Spinal cord (tissue), 10 donors: ENCODE results near the gene SERPINA7. TPM values are rescaled to one million over a fixed set of nuclear protein-coding genes. Genes with fewer than 3 reads are reported as not detected.
A peak's percentile ranks its signal among the peaks of the same experiment; 100 is the strongest.

Experiments
- DNase-seq, 6 donors: peaks; one replicate each; pipeline versions ENCODE4 v3.0.0 to v3.0.0-alpha.2; 2013 to 2015; ENCODE audit warnings: low spot score in 6 of 6, low read depth in 4 of 6
- H3K27ac ChIP-seq: one replicate; pipeline ENCODE4 v1.5.1; 2013; ENCODE audit warnings: low read depth, low read length, control low read depth
- H3K27me3 ChIP-seq: one replicate; pipeline ENCODE4 v1.6.1; 2013; ENCODE audit warnings: low read length; ENCODE audit not compliant: control insufficient read depth, insufficient read depth
- H3K36me3 ChIP-seq: one replicate; pipeline ENCODE4 v1.6.1; 2013; ENCODE audit warnings: low read length; ENCODE audit not compliant: control insufficient read depth, insufficient read depth
- H3K4me1 ChIP-seq: one replicate; pipeline ENCODE4 v1.6.1; 2013; ENCODE audit warnings: low read length; ENCODE audit not compliant: control insufficient read depth, insufficient read depth
- H3K4me3 ChIP-seq: one replicate; pipeline ENCODE4 v1.5.1; 2013; ENCODE audit warnings: low read depth, low read length, control low read depth
- H3K9me3 ChIP-seq: one replicate; pipeline ENCODE4 v1.6.1; 2013; ENCODE audit warnings: low read length; ENCODE audit not compliant: control insufficient read depth, insufficient read depth
- WGBS: methylation state at CpG from one replicate; pipeline ENCODE4 v1.1.5; 2013; ENCODE audit warnings: missing lambda C conversion rate; ENCODE audit not compliant: insufficient coverage; 5-methylcytosine and 5-hydroxymethylcytosine counted together
- long read RNA-seq, 4 donors: transcript quantifications; one replicate each; lab custom pipeline, GENCODE V29; 2026
- polyA plus RNA-seq, 2 donors: library from polyadenylated mRNA; unstranded; fragments of 120-200 nt; gene quantifications; one replicate each; pipeline ENCODE4 v1.2.1, GENCODE V29; 2013; ENCODE audit not compliant: insufficient read length in 2 of 2
- total RNA-seq, 2 donors: library from RNA; depleted of rRNA in 1 of 2; stranded (reverse); fragments of 120-200 nt in 1 of 2; fragments of >200 nt in 1 of 2; gene quantifications; one replicate each; pipeline versions ENCODE4 v1.2.3 to v1.2.4, GENCODE V29; 2013 to 2014
- donor health status: healthy.

The SERPINA7 gene
- under 1 TPM in 1 of 2 donors, not detected in 1; 0.06 TPM for total RNA-seq
- polyA plus RNA-seq, result not detected
- long read RNA-seq, donor 1, result 0 reads
- long read RNA-seq, donor 2, result 0 reads
- long read RNA-seq, donor 3, result 0 reads
- long read RNA-seq, donor 4, result 0 reads

- Histone ChIP-seq H3K4me3 (no peak within 1 kb of the TSS), H3K9me3 (no peaks in the 10 kb centered on the region), H3K27ac (no peak within 1 kb of the TSS), H3K4me1 (no peaks in the 10 kb centered on the region), H3K36me3 (no peaks in the 10 kb centered on the region), H3K27me3 (peaks cover 12% of the 10 kb centered on the region)
- no peak for DNase-seq
Measured at GRCh38 chrX:106038625-106039024, at the start of gene SERPINA7. Gene SERPINA7, minus strand, starts transcription at chrX:106038727. Its CDS starts 1,669 bp downstream, at chrX:106037058.

- 62% methylated on average over 2 of the region's 3 CpGs for WGBS
- no peaks in the 10 kb centered on the region for H3K36me3 ChIP-seq
- H3K9me3 ChIP-seq, result no peaks in the 10 kb centered on the region
- DNase-seq, result no peak
- H3K4me3 ChIP-seq, result no peak overlapping the region
- no peaks in the 10 kb centered on the region for H3K4me1 ChIP-seq
- H3K27ac ChIP-seq, result no peak overlapping the region
- H3K27me3 ChIP-seq, result no peaks in the 10 kb centered on the region
Measured at GRCh38 chrX:106069048-106069447, 30.5 kb upstream of the SERPINA7 start.

- WGBS, result no CpG with 5 or more reads among the region's 1 CpG
- H3K27ac ChIP-seq, result no peak overlapping the region
- no peaks in the 10 kb centered on the region for H3K4me1 ChIP-seq
- H3K4me3 ChIP-seq, result no peak overlapping the region
- H3K36me3 ChIP-seq, result no peaks in the 10 kb centered on the region
- no peaks in the 10 kb centered on the region for H3K27me3 ChIP-seq
- DNase-seq, result no peak
- H3K9me3 ChIP-seq, result no peaks in the 10 kb centered on the region
Measured at GRCh38 chrX:106050054-106050453, 11.5 kb upstream of the SERPINA7 start.

GRCh38 chrX:106042296-106042695 lies 3.8 kb upstream of the SERPINA7 start:
- H3K27me3 ChIP-seq, result peaks cover 4% of the 10 kb centered on the region
- DNase-seq, result no peak
- H3K9me3 ChIP-seq, result no peaks in the 10 kb centered on the region
- H3K4me3 ChIP-seq, result no peak overlapping the region
- 67% methylated on average over 1 of the region's 2 CpGs for WGBS
- no peak overlapping the region for H3K27ac ChIP-seq
- no peaks in the 10 kb centered on the region for H3K4me1 ChIP-seq
- no peaks in the 10 kb centered on the region for H3K36me3 ChIP-seq

GRCh38 chrX:106040861-106041260 lies 2.3 kb upstream of the SERPINA7 start:
- WGBS, result 59% methylated on average over 2 of the region's 4 CpGs
- DNase-seq, result no peak
- no peak overlapping the region for H3K4me3 ChIP-seq
- H3K9me3 ChIP-seq, result no peaks in the 10 kb centered on the region
- no peaks in the 10 kb centered on the region for H3K4me1 ChIP-seq
- H3K27ac ChIP-seq, result no peak overlapping the region
- no peaks in the 10 kb centered on the region for H3K36me3 ChIP-seq
- H3K27me3 ChIP-seq, result peaks cover 4% of the 10 kb centered on the region

- Histone ChIP-seq H3K36me3 (no peaks in the 10 kb centered on the region), H3K9me3 (no peaks in the 10 kb centered on the region), H3K27me3 (peaks cover 4% of the 10 kb centered on the region), H3K27ac (no peak overlapping the region), H3K4me1 (no peaks in the 10 kb centered on the region), H3K4me3 (no peak overlapping the region)
- no CpG with 5 or more reads among the region's 2 CpGs for WGBS
- peak in 4 of 6 donors; percentile 1 to 67 (median 14) for DNase-seq
Measured at GRCh38 chrX:106039920-106040319, 1.4 kb upstream of the SERPINA7 start.

- Histone ChIP-seq H3K27ac (no peak overlapping the region), H3K4me1 (no peaks in the 10 kb centered on the region), H3K27me3 (peaks cover 13% of the 10 kb centered on the region), H3K4me3 (no peak overlapping the region), H3K9me3 (no peaks in the 10 kb centered on the region), H3K36me3 (no peaks in the 10 kb centered on the region)
- 85% methylated on average over 1 of the region's 1 CpG for WGBS
- DNase-seq, result no peak
Measured at GRCh38 chrX:106037835-106038473, 573 bp downstream of the SERPINA7 start.

- H3K4me3 ChIP-seq, result no peak overlapping the region
- DNase-seq, result no peak
- H3K4me1 ChIP-seq, result no peaks in the 10 kb centered on the region
- WGBS, result 89% methylated on average over 1 of the region's 1 CpG
- H3K9me3 ChIP-seq, result no peaks in the 10 kb centered on the region
- H3K36me3 ChIP-seq, result no peaks in the 10 kb centered on the region
- H3K27me3 ChIP-seq, result peaks cover 9% of the 10 kb centered on the region
- no peak overlapping the region for H3K27ac ChIP-seq
Measured at GRCh38 chrX:106036716-106037115, 1.8 kb downstream of the SERPINA7 start.

- DNase-seq, result no peak
- Histone ChIP-seq H3K4me3 (no peak overlapping the region), H3K27ac (no peak overlapping the region), H3K9me3 (no peaks in the 10 kb centered on the region), H3K36me3 (no peaks in the 10 kb centered on the region), H3K4me1 (no peaks in the 10 kb centered on the region), H3K27me3 (peaks cover 9% of the 10 kb centered on the region)
- WGBS, result 60% methylated on average over 1 of the region's 2 CpGs
Measured at GRCh38 chrX:106035064-106035463, 3.5 kb downstream of the SERPINA7 start.

- Histone ChIP-seq H3K36me3 (no peaks in the 10 kb centered on the region), H3K27me3 (no peaks in the 10 kb centered on the region), H3K9me3 (no peaks in the 10 kb centered on the region), H3K4me3 (no peak overlapping the region), H3K4me1 (no peaks in the 10 kb centered on the region), H3K27ac (no peak overlapping the region)
- no peak for DNase-seq
- WGBS, result 88% methylated on average over 1 of the region's 4 CpGs
Measured at GRCh38 chrX:106023947-106024346, 14.6 kb downstream of the SERPINA7 start.
